K562 (cell line): ENCODE measurements around the gene ZSCAN1. TPM values are rescaled to one million over a fixed set of nuclear protein-coding genes. Genes with fewer than 3 reads are reported as not detected.

Source experiments
- AFF1 ChIP-seq, 2 experiments: fragments of 450-650 bp; IDR thresholded peaks; 2 replicates each; pipeline ENCODE4 v1.6.1; 2018; ENCODE audit warnings: mild to moderate bottlenecking in 2 of 2, low read depth in 1 of 2; ENCODE audit not compliant: partially characterized antibody in 2 of 2
- ATF2 ChIP-seq: sonication (generic); formaldehyde crosslinking; IDR thresholded peaks from 2 replicates; pipeline ENCODE4 v1.8.1; 2022; ENCODE audit warnings: missing genetic modification reagents
- ATF3 ChIP-seq, 2 experiments: fragments of 450-650 bp in 1 of 2; sonication (generic) in 1 of 2; formaldehyde crosslinking in 1 of 2; IDR thresholded peaks in 1 of 2; conservative IDR thresholded peaks in 1 of 2; 2 replicates each; pipeline versions ENCODE4 v1.6.1 to v1.8.1; 2016 to 2023; ENCODE audit warnings: mild to moderate bottlenecking in 2 of 2, moderate library complexity in 2 of 2, inconsistent platforms in 1 of 2, missing genetic modification reagents in 1 of 2
- CAMTA2 ChIP-seq: fragments of 250-450 bp; sonication (Bioruptor Pico); conservative IDR thresholded peaks from 2 replicates; pipeline ENCODE4 v1.5.1; 2022
- CBFA2T3 ChIP-seq: fragments of 450-650 bp; IDR thresholded peaks from 2 replicates; pipeline ENCODE4 v1.6.1; 2017
- CCNT2 ChIP-seq: IDR thresholded peaks from 2 replicates; pipeline ENCODE4 v1.6.1; 2011; ENCODE audit warnings: borderline replicate concordance, low read depth, mild to moderate bottlenecking, moderate library complexity, mixed read lengths, low read length; ENCODE audit not compliant: insufficient read length; ENCODE audit errors: extremely low read depth
- ETV1 ChIP-seq: fragments of 450-650 bp; conservative IDR thresholded peaks from 2 replicates; pipeline ENCODE4 v1.6.1; 2016; ENCODE audit warnings: missing genetic modification characterization, control low read depth, low read depth, missing compliant biosample characterization
- LCOR ChIP-seq: sonication (generic); formaldehyde crosslinking; IDR thresholded peaks from 2 replicates; pipeline ENCODE4 v1.8.0; 2022; ENCODE audit warnings: mild to moderate bottlenecking, missing genetic modification reagents
- NCOA6 ChIP-seq: fragments of 450-650 bp; IDR thresholded peaks from 2 replicates; pipeline ENCODE4 v1.6.1; 2017; ENCODE audit warnings: mild to moderate bottlenecking
- POLR2A ChIP-seq: fragments of 450-650 bp; conservative IDR thresholded peaks from 2 replicates; pipeline ENCODE4 v1.6.1; 2016
- RBFOX2 ChIP-seq: fragments of 200-400 bp; formaldehyde crosslinking; IDR thresholded peaks from 2 replicates; pipeline ENCODE4 v1.6.1; 2017; ENCODE audit warnings: low read depth, mild to moderate bottlenecking, low read length, moderate library complexity
- SAFB2 ChIP-seq: fragments of 200-400 bp; formaldehyde crosslinking; IDR thresholded peaks from 2 replicates; pipeline ENCODE4 v1.6.1; 2018; ENCODE audit warnings: borderline replicate concordance, low read length, low read depth, moderate library complexity; ENCODE audit not compliant: severe bottlenecking
- TAL1 ChIP-seq: fragments of 450-650 bp; IDR thresholded peaks from 2 replicates; pipeline ENCODE4 v1.6.1; 2016; ENCODE audit warnings: mild to moderate bottlenecking
- TCF7L2 ChIP-seq: fragments of 150-350 bp; IDR thresholded peaks from 2 replicates; pipeline ENCODE4 v1.6.1; 2016; ENCODE audit warnings: low read depth, mild to moderate bottlenecking, low read length, moderate library complexity
- ZNF589 ChIP-seq: fragments of 200-800 bp; sonication (Bioruptor generic); IDR thresholded peaks from 2 replicates; pipeline ENCODE4 v1.6.1; 2016; ENCODE audit warnings: low read depth, missing genetic modification characterization, missing compliant biosample characterization
- ZNF707 ChIP-seq: fragments of 250-450 bp; sonication (Bioruptor Pico); conservative IDR thresholded peaks from 2 replicates; pipeline ENCODE4 v1.8.0; 2022; ENCODE audit warnings: inconsistent platforms, mild to moderate bottlenecking, moderate library complexity
- ZNF785 ChIP-seq: fragments of 250-450 bp; sonication (Bioruptor Pico); IDR thresholded peaks from 2 replicates; pipeline ENCODE4 v1.4.0; 2020; ENCODE audit warnings: mild to moderate bottlenecking
- polyA plus RNA-seq, 8 experiments: library from polyadenylated mRNA; depleted of rRNA in 4 of 8; stranded (reverse) in 5 of 8; unstranded in 3 of 8; fragments of >200 nt; fragmentation: Nextera tagmentation in 2 of 8; fragmentation: Illumina TruSeq in 1 of 8; extraction: Ambion mirVana in 2 of 8; extraction: Trizol in 1 of 8; gene quantifications; 2 replicates each; pipeline versions ENCODE4 v1.2.1 to v1.2.3, GENCODE V29; 2011 to 2014; ENCODE audit warnings: inconsistent platforms in 1 of 8, missing spikeins in 1 of 8
- total RNA-seq, 7 experiments: library from RNA; depleted of rRNA in 6 of 7; stranded (reverse); fragments of >200 nt in 6 of 7; fragmentation: Illumina TruSeq in 2 of 7; extraction: Trizol in 2 of 7; gene quantifications; 2 replicates each; pipeline versions ENCODE4 v1.2.1 to v1.2.3, GENCODE V29; 2011 to 2021; ENCODE audit warnings: low replicate concordance in 1 of 7
- TF ChIP-seq, protein P1 (sequence below), 3 experiments: fragments of 200-800 bp in 1 of 3; sonication (Bioruptor generic) in 1 of 3; sonication (generic) in 1 of 3; formaldehyde crosslinking in 1 of 3; IDR thresholded peaks; 2 replicates each; pipeline versions ENCODE4 v1.6.1 to v1.8.0; 2016 to 2022; ENCODE audit warnings: mild to moderate bottlenecking in 2 of 3, missing compliant biosample characterization in 2 of 3, missing genetic modification characterization in 2 of 3, missing genetic modification reagents in 1 of 3
- TF ChIP-seq, protein P2 (sequence below): fragments of 250-450 bp; sonication (Bioruptor Pico); IDR thresholded peaks from 2 replicates; pipeline ENCODE4 v1.6.1; 2021; ENCODE audit warnings: mild to moderate bottlenecking

ZSCAN1 gene
- total and polyA plus RNA-seq, 9 of the 15 experiments (the other 6 are each of a cell fraction or from before 2014, with no cell fraction given), result not detected

DNA sequence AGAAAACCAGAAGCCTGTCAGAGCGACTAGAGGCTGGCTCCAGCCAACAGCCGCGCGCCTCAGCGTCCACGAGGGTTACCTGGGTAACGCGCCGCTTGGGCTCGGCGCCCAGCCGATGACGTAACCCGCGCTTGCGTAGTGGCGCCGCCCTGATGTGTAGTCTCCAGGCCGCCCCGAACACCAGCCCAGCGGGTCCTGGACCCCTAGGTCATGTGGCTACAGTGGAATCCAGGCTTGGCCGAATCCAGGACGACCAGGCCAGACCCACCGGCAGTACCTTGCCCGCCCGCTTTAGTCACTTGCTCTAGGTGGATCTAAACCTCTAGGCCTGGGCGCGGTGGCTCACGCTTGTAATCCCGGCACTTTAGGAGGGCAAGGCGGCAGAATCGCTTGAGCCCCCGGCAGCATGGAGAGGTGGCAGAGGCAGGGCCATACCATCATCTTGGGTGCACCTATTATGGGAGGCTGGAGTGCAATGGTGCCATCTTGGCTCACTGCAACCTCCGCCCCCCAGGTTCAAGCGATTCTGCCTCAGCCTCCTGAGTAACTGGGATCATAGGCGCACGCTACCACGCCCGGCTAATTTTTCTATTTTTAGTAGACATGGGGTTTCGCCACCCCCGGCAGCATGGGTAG lies 24.0 kb upstream of the ZSCAN1 start (continued):
- peak; percentile 86 for TF ChIP-seq ATF3 (IDR thresholded peaks at IDR 0.05)
- no peak for TF ChIP-seq ATF3 (CRISPR knock-in tag; conservative IDR thresholded peaks at IDR 0.05)
- TF ChIP-seq ETV1 (tag), result no peak
- TF ChIP-seq AFF1 (IDR thresholded peaks at IDR 0.05; ENCODE audit: low read depth in 1 of 2, partially characterized antibody in 2 of 2), result no peak
- TF ChIP-seq CBFA2T3, result no peak
- TF ChIP-seq CAMTA2 (CRISPR knock-in tag), result no peak
- TF ChIP-seq, protein P1, sequence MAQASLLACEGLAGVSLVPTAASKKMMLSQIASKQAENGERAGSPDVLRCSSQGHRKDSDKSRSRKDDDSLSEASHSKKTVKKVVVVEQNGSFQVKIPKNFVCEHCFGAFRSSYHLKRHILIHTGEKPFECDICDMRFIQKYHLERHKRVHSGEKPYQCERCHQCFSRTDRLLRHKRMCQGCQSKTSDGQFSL (CRISPR knock-in tag; IDR thresholded peaks at IDR 0.05), result no peak
- TF ChIP-seq, protein P1 (tag; IDR thresholded peaks at IDR 0.05), result no peak
- TF ChIP-seq LCOR (CRISPR knock-in tag), result no peak
- no peak for TF ChIP-seq ZNF589 (CRISPR knock-in tag)
- TF ChIP-seq SAFB2, result no peak
- no peak for TF ChIP-seq ZNF707
- peak; percentile 60; the same call in 1 of the 2 replicates for TF ChIP-seq ATF2 (CRISPR knock-in tag)
- TF ChIP-seq, protein P2, sequence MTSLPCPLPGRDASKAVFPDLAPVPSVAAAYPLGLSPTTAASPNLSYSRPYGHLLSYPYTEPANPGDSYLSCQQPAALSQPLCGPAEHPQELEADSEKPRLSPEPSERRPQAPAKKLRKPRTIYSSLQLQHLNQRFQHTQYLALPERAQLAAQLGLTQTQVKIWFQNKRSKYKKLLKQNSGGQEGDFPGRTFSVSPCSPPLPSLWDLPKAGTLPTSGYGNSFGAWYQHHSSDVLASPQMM (CRISPR knock-in tag), result no peak
- TF ChIP-seq CCNT2, result no peak
- no peak for TF ChIP-seq ZNF785 (CRISPR knock-in tag)
- TF ChIP-seq TAL1, result no peak
- no peak for TF ChIP-seq NCOA6
- no peak for TF ChIP-seq POLR2A
- TF ChIP-seq RBFOX2, result no peak; the same call in 1 of the 2 replicates
- no peak for TF ChIP-seq TCF7L2
